ENCODE measurements around the gene SLC31A2. TPM values are rescaled to one million over a fixed set of nuclear protein-coding genes. Genes with fewer than 3 reads are reported as not detected.

SLC31A2 gene
- total RNA-seq, 5 donors from 2014 or later (not counting 1 experiment from before 2014, with no cell fraction given), result 3.4 to 6.1 (median 4.0) TPM

GRCh38 chr9:113181165-113181564 lies 30.4 kb downstream of the SLC31A2 start:
- POLR2A ChIA-PET, result interaction anchor here in 1 of 2 donors (0.5 kb wide), 1 partner anchor 31 kb away, joined by 3 read pairs; the partner anchor contains the start of gene SLC31A2
- peaks cover 86% of the 10 kb centered on the region for H3K36me3 Mint-ChIP-seq
- DNase-seq (no peak), ATAC-seq (replicated peaks in 1 of 4) (no peak)
- no peaks in the 10 kb centered on the region for H3K9me3 ChIP-seq
- H3K4me3 Mint-ChIP-seq, result no peak overlapping the region
- no peaks in the 10 kb centered on the region for H3K27me3 ChIP-seq (replicated peaks in 1 of 2; ENCODE audit: control insufficient read depth in 2 of 2, extremely low read depth in 1 of 2, insufficient read depth in 2 of 2, low read length in 1 of 2)
- no peak overlapping the region for H3K4me3 ChIP-seq (ENCODE audit: control insufficient read depth in 1 of 2, extremely low read depth in 1 of 2, low read length in 1 of 2)
- no peak overlapping the region for H3K27ac ChIP-seq (ENCODE audit: low read length)
- H3K27ac Mint-ChIP-seq, result no peak overlapping the region
- no peaks in the 10 kb centered on the region for H3K27me3 Mint-ChIP-seq
- H3K4me1 ChIP-seq (ENCODE audit: control insufficient read depth in 1 of 2, extremely low read depth in 1 of 2, insufficient read depth in 2 of 2, low read length in 2 of 2), result no peaks in the 10 kb centered on the region
- CTCF ChIA-PET, result interaction anchor here in 1 of 2 donors (0.5 kb wide), 1 partner anchor 63 kb away, joined by 5 read pairs; no protein-coding TSS in a partner anchor
- no peaks in the 10 kb centered on the region for H3K9me3 Mint-ChIP-seq
- no peaks in the 10 kb centered on the region for H3K4me1 Mint-ChIP-seq
- peaks cover 8 to 92% of the 10 kb centered on the region in 2 donors for H3K36me3 ChIP-seq (ENCODE audit: control insufficient read depth in 2 of 2, extremely low read depth in 1 of 2, insufficient read depth in 1 of 2, low read length in 1 of 2)

- POLR2A ChIA-PET, result no interaction called here
- Mint-ChIP-seq H3K36me3 (peaks cover 85% of the 10 kb centered on the region), H3K27ac (no peak overlapping the region), H3K9me3 (no peaks in the 10 kb centered on the region), H3K4me1 (peaks cover 0 to 2% (median 0%) of the 10 kb centered on the region in 3 donors), H3K27me3 (no peaks in the 10 kb centered on the region), H3K4me3 (no peak overlapping the region)
- Histone ChIP-seq H3K4me3 (ENCODE audit: control insufficient read depth in 1 of 2, extremely low read depth in 1 of 2, low read length in 1 of 2) (no peak overlapping the region), H3K27ac (ENCODE audit: low read length) (no peak overlapping the region), H3K4me1 (ENCODE audit: control insufficient read depth in 1 of 2, extremely low read depth in 1 of 2, insufficient read depth in 2 of 2, low read length in 2 of 2) (no peaks in the 10 kb centered on the region), H3K9me3 (no peaks in the 10 kb centered on the region), H3K36me3 (ENCODE audit: control insufficient read depth in 2 of 2, extremely low read depth in 1 of 2, insufficient read depth in 1 of 2, low read length in 1 of 2) (peaks cover 11 to 90% of the 10 kb centered on the region in 2 donors), H3K27me3 (replicated peaks in 1 of 2; ENCODE audit: control insufficient read depth in 2 of 2, extremely low read depth in 1 of 2, insufficient read depth in 2 of 2, low read length in 1 of 2) (no peaks in the 10 kb centered on the region)
- WGBS (ENCODE audit: insufficient coverage), result no CpG with 5 or more reads among the region's 2 CpGs
- ATAC-seq (replicated peaks in 1 of 4) (no peak), DNase-seq (no peak)
- CTCF ChIA-PET, result no interaction called here
These were observed 33.2 kb downstream of the SLC31A2 start for GRCh38 chr9:113183956-113184488.

GRCh38 chr9:113184539-113184938 lies 33.7 kb downstream of the SLC31A2 start:
- Histone ChIP-seq H3K4me1 (ENCODE audit: control insufficient read depth in 1 of 2, extremely low read depth in 1 of 2, insufficient read depth in 2 of 2, low read length in 2 of 2) (no peaks in the 10 kb centered on the region), H3K9me3 (no peaks in the 10 kb centered on the region), H3K4me3 (ENCODE audit: control insufficient read depth in 1 of 2, extremely low read depth in 1 of 2, low read length in 1 of 2) (no peak overlapping the region), H3K36me3 (ENCODE audit: control insufficient read depth in 2 of 2, extremely low read depth in 1 of 2, insufficient read depth in 1 of 2, low read length in 1 of 2) (peaks cover 11 to 89% of the 10 kb centered on the region in 2 donors), H3K27ac (ENCODE audit: low read length) (no peak overlapping the region), H3K27me3 (replicated peaks in 1 of 2; ENCODE audit: control insufficient read depth in 2 of 2, extremely low read depth in 1 of 2, insufficient read depth in 2 of 2, low read length in 1 of 2) (no peaks in the 10 kb centered on the region)
- Mint-ChIP-seq H3K27ac (no peak overlapping the region), H3K9me3 (no peaks in the 10 kb centered on the region), H3K4me3 (no peak overlapping the region), H3K27me3 (no peaks in the 10 kb centered on the region), H3K36me3 (peaks cover 85% of the 10 kb centered on the region), H3K4me1 (peaks cover 0 to 2% (median 0%) of the 10 kb centered on the region in 3 donors)
- WGBS (ENCODE audit: insufficient coverage), result no CpG with 5 or more reads among the region's 2 CpGs
- DNase-seq, result no peak
- ChIA-PET CTCF (interaction anchor here in 1 of 2 donors (0.6 kb wide), 1 partner anchor 73 kb away, joined by 3 read pairs; no protein-coding TSS in a partner anchor), POLR2A (no interaction called here)
- ATAC-seq (replicated peaks in 1 of 4), result no peak

GRCh38 chr9:113185271-113185670 lies 34.5 kb downstream of the SLC31A2 start:
- no peak overlapping the region for H3K27ac Mint-ChIP-seq
- WGBS (ENCODE audit: insufficient coverage), result 100% methylated on average over 3 of the region's 4 CpGs
- peaks cover 11 to 88% of the 10 kb centered on the region in 2 donors for H3K36me3 ChIP-seq (ENCODE audit: control insufficient read depth in 2 of 2, extremely low read depth in 1 of 2, insufficient read depth in 1 of 2, low read length in 1 of 2)

GRCh38 chr9:113186137-113186755 lies 35.4 kb downstream of the SLC31A2 start:
- Mint-ChIP-seq H3K36me3 (peaks cover 81% of the 10 kb centered on the region), H3K9me3 (no peaks in the 10 kb centered on the region), H3K4me3 (no peak overlapping the region), H3K4me1 (peaks cover 0 to 2% (median 0%) of the 10 kb centered on the region in 3 donors), H3K27ac (no peak overlapping the region), H3K27me3 (no peaks in the 10 kb centered on the region)
- Histone ChIP-seq H3K27ac (ENCODE audit: low read length) (no peak overlapping the region), H3K4me3 (ENCODE audit: control insufficient read depth in 1 of 2, extremely low read depth in 1 of 2, low read length in 1 of 2) (no peak overlapping the region), H3K36me3 (ENCODE audit: control insufficient read depth in 2 of 2, extremely low read depth in 1 of 2, insufficient read depth in 1 of 2, low read length in 1 of 2) (peaks cover 11 to 85% of the 10 kb centered on the region in 2 donors), H3K9me3 (no peaks in the 10 kb centered on the region), H3K4me1 (ENCODE audit: control insufficient read depth in 1 of 2, extremely low read depth in 1 of 2, insufficient read depth in 2 of 2, low read length in 2 of 2) (no peaks in the 10 kb centered on the region), H3K27me3 (replicated peaks in 1 of 2; ENCODE audit: control insufficient read depth in 2 of 2, extremely low read depth in 1 of 2, insufficient read depth in 2 of 2, low read length in 1 of 2) (no peaks in the 10 kb centered on the region)
- WGBS (ENCODE audit: insufficient coverage), result 100% methylated on average over 7 of the region's 7 CpGs
- ChIA-PET POLR2A (no interaction called here), CTCF (interaction anchor here in 1 of 2 donors (0.5 kb wide), 2 partner anchors 20 to 33 kb away, joined by 5 read pairs; no protein-coding TSS in a partner anchor)
- ATAC-seq (replicated peaks in 1 of 4) (no peak), DNase-seq (no peak)

More at GRCh38 chr9:113185271-113185670, 34.5 kb downstream of the SLC31A2 start:
- no peaks in the 10 kb centered on the region for H3K4me1 ChIP-seq (ENCODE audit: control insufficient read depth in 1 of 2, extremely low read depth in 1 of 2, insufficient read depth in 2 of 2, low read length in 2 of 2)
- H3K27me3 Mint-ChIP-seq, result no peaks in the 10 kb centered on the region
- DNase-seq (no peak), ATAC-seq (replicated peaks in 1 of 4) (no peak)
- H3K9me3 ChIP-seq, result no peaks in the 10 kb centered on the region
- H3K4me3 ChIP-seq (ENCODE audit: control insufficient read depth in 1 of 2, extremely low read depth in 1 of 2, low read length in 1 of 2), result no peak overlapping the region
- peaks cover 0 to 2% (median 0%) of the 10 kb centered on the region in 3 donors for H3K4me1 Mint-ChIP-seq
- H3K27me3 ChIP-seq (replicated peaks in 1 of 2; ENCODE audit: control insufficient read depth in 2 of 2, extremely low read depth in 1 of 2, insufficient read depth in 2 of 2, low read length in 1 of 2), result no peaks in the 10 kb centered on the region
- POLR2A ChIA-PET, result no interaction called here
- H3K36me3 Mint-ChIP-seq, result peaks cover 85% of the 10 kb centered on the region
- no peak overlapping the region for H3K4me3 Mint-ChIP-seq
- CTCF ChIA-PET, result no interaction called here
- H3K27ac ChIP-seq (ENCODE audit: low read length), result no peak overlapping the region
- no peaks in the 10 kb centered on the region for H3K9me3 Mint-ChIP-seq

GRCh38 chr9:113187929-113188595 lies 37.3 kb downstream of the SLC31A2 start:
- WGBS (ENCODE audit: insufficient coverage), result 97% methylated on average over 6 of the region's 9 CpGs
- H3K9me3 ChIP-seq, result no peaks in the 10 kb centered on the region
- H3K27me3 ChIP-seq (replicated peaks in 1 of 2; ENCODE audit: control insufficient read depth in 2 of 2, extremely low read depth in 1 of 2, insufficient read depth in 2 of 2, low read length in 1 of 2), result no peaks in the 10 kb centered on the region
- peak in 5 of 35 experiments; percentile 1 to 36 (median 2) for DNase-seq
- Mint-ChIP-seq H3K4me3 (no peak overlapping the region), H3K27ac (no peak overlapping the region), H3K4me1 (peaks cover 0 to 2% (median 0%) of the 10 kb centered on the region in 3 donors), H3K36me3 (peaks cover 69% of the 10 kb centered on the region), H3K9me3 (no peaks in the 10 kb centered on the region), H3K27me3 (no peaks in the 10 kb centered on the region)
- no peak overlapping the region for H3K4me3 ChIP-seq (ENCODE audit: control insufficient read depth in 1 of 2, extremely low read depth in 1 of 2, low read length in 1 of 2)
- no peaks in the 10 kb centered on the region for H3K4me1 ChIP-seq (ENCODE audit: control insufficient read depth in 1 of 2, extremely low read depth in 1 of 2, insufficient read depth in 2 of 2, low read length in 2 of 2)
- H3K36me3 ChIP-seq (ENCODE audit: control insufficient read depth in 2 of 2, extremely low read depth in 1 of 2, insufficient read depth in 1 of 2, low read length in 1 of 2), result peaks cover 11 to 79% of the 10 kb centered on the region in 2 donors
- H3K27ac ChIP-seq (ENCODE audit: low read length), result no peak overlapping the region
- ChIA-PET CTCF (no interaction called here), POLR2A (no interaction called here)
- ATAC-seq (replicated peaks in 1 of 4), result no peak

Data from T-cell (primary cell).